GM12891 (cell line): ENCODE results near the gene YDJC. TPM values are rescaled to one million over a fixed set of nuclear protein-coding genes. Genes with fewer than 3 reads are reported as not detected.
"Not testable (repeated sequence)": the region's sequence is repeated elsewhere in the genome, so short reads cannot be mapped to it uniquely, and the experiment has no call there.

Source experiments
- DNase-seq: peaks from one replicate; pipeline ENCODE4 v3.0.0; 2011; ENCODE audit warnings: low spot score; ENCODE audit not compliant: insufficient read length
- FAIRE-seq: peaks from 2 replicates; lab custom pipeline; 2011; peaks lifted over from hg19 to GRCh38; lab: Jason Lieb, UNC
- PAX5 ChIP-seq: IDR thresholded peaks from 2 replicates; pipeline ENCODE4 v1.6.1; 2011; ENCODE audit warnings: low read length, moderate library complexity, mild to moderate bottlenecking; ENCODE audit not compliant: insufficient read depth, severe bottlenecking
- POLR2A ChIP-seq: IDR thresholded peaks from 2 replicates; pipeline ENCODE4 v1.6.1; 2011; ENCODE audit warnings: low read depth, low read length, control low read depth
- POLR2AphosphoS5 ChIP-seq: IDR thresholded peaks from 2 replicates; pipeline ENCODE4 v1.6.1; 2011; ENCODE audit warnings: low read depth, low read length, control low read depth
- POU2F2 ChIP-seq: IDR thresholded peaks from 2 replicates; pipeline ENCODE4 v1.6.1; 2011; ENCODE audit warnings: low read depth, mild to moderate bottlenecking, control low read depth, low read length, moderate library complexity
- SPI1 ChIP-seq: IDR thresholded peaks from 2 replicates; pipeline ENCODE4 v1.6.1; 2011; ENCODE audit warnings: low read depth, low read length, control low read depth
- TAF1 ChIP-seq: IDR thresholded peaks from 2 replicates; pipeline ENCODE4 v1.6.1; 2011; ENCODE audit warnings: low read depth, low read length, control low read depth
- polyA plus RNA-seq: library from polyadenylated mRNA; unstranded; fragments of >200 nt; gene quantifications from one replicate; pipeline ENCODE4 v1.2.1, GENCODE V29; 2012; ENCODE audit warnings: low read depth, missing spikeins, inconsistent platforms; ENCODE audit not compliant: missing spikeins

The YDJC gene
- polyA plus RNA-seq: 24.5 TPM

GRCh38 chr22:21629255-21630149 lies at the start of gene YDJC:
YDJC (minus strand) TSS chr22:21630022; CDS start chr22:21630014, 8 bp downstream.
- TF ChIP-seq POU2F2: 0 out of 2 replicates have a peak, but pooled peaks have one; percentile 60
- peak; percentile 74 for TF ChIP-seq TAF1
- no peak for TF ChIP-seq PAX5
- peak; percentile 71 for TF ChIP-seq POLR2AphosphoS5
- peak; percentile 79 for TF ChIP-seq SPI1
- TF ChIP-seq POLR2A: peak; percentile 76
- DNase-seq: peak; percentile 92
- peak; percentile 98 for FAIRE-seq

GRCh38 chr22:21679383-21679782 lies 49.6 kb upstream of the YDJC start:
- DNase-seq: no peak
- TF ChIP-seq POLR2AphosphoS5 (no peak), POLR2A (no peak), SPI1 (no peak), POU2F2 (no peak), TAF1 (no peak), PAX5 (no peak)
- no peak for FAIRE-seq

- not testable (repeated sequence) for FAIRE-seq
These were observed 49.0 kb upstream of the YDJC start for GRCh38 chr22:21678842-21679241.

GRCh38 chr22:21677606-21678443 lies 48.0 kb upstream of the YDJC start:
- no peak for DNase-seq

More at GRCh38 chr22:21678842-21679241, 49.0 kb upstream of the YDJC start:
- DNase-seq: not testable (repeated sequence)

GRCh38 chr22:21674638-21675245 lies 44.9 kb upstream of the YDJC start:
- no peak for TF ChIP-seq POLR2AphosphoS5
- TF ChIP-seq SPI1: no peak
- TF ChIP-seq POU2F2: no peak
- TF ChIP-seq PAX5: no peak
- TF ChIP-seq POLR2A: no peak
- TF ChIP-seq TAF1: no peak
- DNase-seq (no peak), FAIRE-seq (no peak)

More at GRCh38 chr22:21677606-21678443, 48.0 kb upstream of the YDJC start:
- no peak for FAIRE-seq
- TF ChIP-seq SPI1: no peak
- no peak for TF ChIP-seq POU2F2
- TF ChIP-seq POLR2A: no peak
- no peak for TF ChIP-seq POLR2AphosphoS5
- no peak for TF ChIP-seq PAX5
- no peak for TF ChIP-seq TAF1

GRCh38 chr22:21673534-21674321 lies 43.9 kb upstream of the YDJC start:
- no peak for TF ChIP-seq POU2F2
- TF ChIP-seq POLR2A: no peak
- TF ChIP-seq POLR2AphosphoS5: no peak
- TF ChIP-seq TAF1: no peak
- no peak for TF ChIP-seq SPI1
- TF ChIP-seq PAX5: no peak
- DNase-seq (no peak), FAIRE-seq (no peak)

GRCh38 chr22:21672107-21672629 lies 42.3 kb upstream of the YDJC start:
- FAIRE-seq (no peak), DNase-seq (no peak)
- TF ChIP-seq TAF1 (no peak), POLR2A (no peak), SPI1 (peak; percentile 80)

GRCh38 chr22:21669026-21669425 lies 39.2 kb upstream of the YDJC start:
- TF ChIP-seq POU2F2 (no peak), TAF1 (no peak), POLR2AphosphoS5 (no peak), POLR2A (no peak), PAX5 (no peak), SPI1 (no peak)
- DNase-seq: no peak
- FAIRE-seq: no peak
